HepG2 (cell line): ENCODE measurements around the gene HS3ST2. TPM values are rescaled to one million over a fixed set of nuclear protein-coding genes. Genes with fewer than 3 reads are reported as not detected.

ENCODE experiments used
- ATAC-seq: fragments of 200-7000 bp; cut with Tn5 transposase; 3 replicates; pipeline ENCODE4 v1.9.1; 2020; ENCODE audit warnings: mild to moderate bottlenecking, moderate library complexity
- BruUV-seq: library from RNA; stranded (reverse); fragments of 400-500 nt; replicated peaks from 2 replicates; lab custom pipeline; 2021; lab: Mats Ljungman, UMichigan
- CTCF ChIA-PET: fragments of 300-600 bp; formaldehyde crosslinking; extraction: SDS; loops from one replicate; lab custom pipeline; 2021; ENCODE audit warnings: low total read pairs, inconsistent platforms, low intra/inter-chr PET ratio; lab: Yijun Ruan, JAX
- POLR2A ChIA-PET: fragments of 350-600 bp; sonication (Branson Sonifier 250); formaldehyde crosslinking; loops from one replicate; lab custom pipeline; 2020; ENCODE audit warnings: antibody characterized with exemption, inconsistent platforms; lab: Yijun Ruan, JAX
- DNase-seq: peaks from one replicate; pipeline ENCODE4 v3.0.0-alpha.2; 2015; ENCODE audit warnings: low spot score
- FAIRE-seq: peaks from 3 replicates; lab custom pipeline; 2011; peaks lifted over from hg19 to GRCh38; lab: Jason Lieb, UNC
- H2AFZ ChIP-seq: one replicate; pipeline ENCODE4 v1.6.1; 2011; ENCODE audit warnings: low read length, inconsistent platforms
- H3K27ac ChIP-seq: fragments of 300-600 bp; 3 replicates; pipeline ENCODE4 v1.8.0; 2011; ENCODE audit warnings: mixed run types, mild to moderate bottlenecking, mixed read lengths, low read length, inconsistent platforms; ENCODE audit not compliant: insufficient read depth; ENCODE audit errors: extremely low read length
- H3K27me3 ChIP-seq, 2 experiments: fragments of 200-600 bp in 1 of 2; 2 replicates in 1 of 2; 3 replicates in 1 of 2; pipeline versions ENCODE4 v1.6.0 to v1.8.0; 2011; ENCODE audit warnings: low read length in 2 of 2, mild to moderate bottlenecking in 2 of 2, moderate library complexity in 2 of 2, inconsistent platforms in 1 of 2; ENCODE audit not compliant: insufficient read depth in 2 of 2, control insufficient read depth in 1 of 2
- H3K36me3 ChIP-seq, 2 experiments: fragments of 200-600 bp in 1 of 2; replicated peaks in 1 of 2; 2 replicates in 1 of 2; 3 replicates in 1 of 2; pipeline versions ENCODE4 v1.5.1 to v1.8.0; 2011; ENCODE audit warnings: low read length in 2 of 2, inconsistent platforms in 1 of 2; ENCODE audit not compliant: insufficient read depth in 2 of 2, control insufficient read depth in 1 of 2
- H3K4me1 ChIP-seq: 2 replicates; pipeline ENCODE4 v1.5.1; 2012; ENCODE audit warnings: low read length, inconsistent platforms; ENCODE audit not compliant: insufficient read depth
- H3K4me2 ChIP-seq: 2 replicates; pipeline ENCODE4 v1.6.0; 2011; ENCODE audit warnings: low read depth, low read length, inconsistent platforms
- H3K4me3 ChIP-seq, 3 experiments: fragments of 200-600 bp in 1 of 3; sonication (generic), shearing (Covaris generic) in 1 of 3; replicated peaks in 1 of 3; 2 replicates each; pipeline ENCODE4 v1.5.1; 2011 to 2016; ENCODE audit warnings: low read length in 3 of 3, inconsistent platforms in 2 of 3, low read depth in 2 of 3, mild to moderate bottlenecking in 2 of 3, control low read depth in 1 of 3, mixed read lengths in 1 of 3; ENCODE audit not compliant: insufficient read depth in 1 of 3
- H3K79me2 ChIP-seq: one replicate; pipeline ENCODE4 v1.6.1; 2011; ENCODE audit warnings: low read length, inconsistent platforms; ENCODE audit not compliant: insufficient read depth
- H3K9ac ChIP-seq: 2 replicates; pipeline ENCODE4 v1.6.0; 2011; ENCODE audit warnings: mild to moderate bottlenecking, low read depth, low read length, inconsistent platforms; ENCODE audit not compliant: insufficient read depth
- H3K9me3 ChIP-seq: 2 replicates; pipeline ENCODE4 v1.5.1; 2012; ENCODE audit warnings: mild to moderate bottlenecking, low read length
- H4K20me1 ChIP-seq: 2 replicates; pipeline ENCODE4 v1.6.0; 2011; ENCODE audit warnings: inconsistent platforms, mild to moderate bottlenecking, low read length, moderate library complexity; ENCODE audit not compliant: insufficient read depth
- GPN1 ChIP-seq: sonication (generic); formaldehyde crosslinking; IDR thresholded peaks from 2 replicates; pipeline ENCODE4 v1.5.1; 2020; ENCODE audit warnings: missing genetic modification reagents, borderline replicate concordance
- HOXA7 ChIP-seq: sonication (generic); formaldehyde crosslinking; IDR thresholded peaks from 2 replicates; pipeline ENCODE4 v1.8.1; 2022; ENCODE audit warnings: mild to moderate bottlenecking, missing genetic modification reagents, moderate library complexity
- MTF2 ChIP-seq: sonication (generic); formaldehyde crosslinking; IDR thresholded peaks from 2 replicates; pipeline ENCODE4 v1.5.0; 2020; ENCODE audit warnings: missing genetic modification reagents, borderline replicate concordance
- PLRG1 ChIP-seq: fragments of 450-650 bp; conservative IDR thresholded peaks from 2 replicates; pipeline ENCODE4 v1.6.1; 2016
- SSRP1 ChIP-seq: IDR thresholded peaks from 2 replicates; pipeline ENCODE4 v1.6.1; 2016; ENCODE audit warnings: control low read depth
- ZNF263 ChIP-seq: sonication (generic); formaldehyde crosslinking; IDR thresholded peaks from 2 replicates; pipeline ENCODE4 v1.4.0; 2020; ENCODE audit warnings: missing genetic modification reagents
- ZNF350 ChIP-seq: sonication (generic); formaldehyde crosslinking; IDR thresholded peaks from 2 replicates; pipeline ENCODE4 v1.4.0; 2020; ENCODE audit warnings: mild to moderate bottlenecking, low read depth, missing genetic modification reagents, borderline replicate concordance
- ZNF547 ChIP-seq: sonication (generic); formaldehyde crosslinking; IDR thresholded peaks from 2 replicates; pipeline ENCODE4 v1.5.1; 2020; ENCODE audit warnings: mild to moderate bottlenecking, missing genetic modification reagents
- ZNF549 ChIP-seq: sonication (generic); formaldehyde crosslinking; IDR thresholded peaks from 2 replicates; pipeline ENCODE4 v1.5.0; 2020; ENCODE audit warnings: missing genetic modification reagents
- ZNF598 ChIP-seq: sonication (generic); formaldehyde crosslinking; IDR thresholded peaks from 2 replicates; pipeline ENCODE4 v1.5.1; 2020; ENCODE audit warnings: mild to moderate bottlenecking, missing genetic modification reagents, borderline replicate concordance
- ZNF746 ChIP-seq: sonication (generic); formaldehyde crosslinking; IDR thresholded peaks from 2 replicates; pipeline ENCODE4 v1.8.0; 2022; ENCODE audit warnings: mild to moderate bottlenecking, missing genetic modification reagents
- ZNF83 ChIP-seq: sonication (generic); formaldehyde crosslinking; IDR thresholded peaks from 2 replicates; pipeline ENCODE4 v1.4.0; 2020; ENCODE audit warnings: missing genetic modification reagents, mild to moderate bottlenecking, borderline replicate concordance
- ZNF841 ChIP-seq: sonication (generic); formaldehyde crosslinking; IDR thresholded peaks from 2 replicates; pipeline ENCODE4 v1.8.1; 2023; ENCODE audit warnings: missing genetic modification reagents, borderline replicate concordance
- ZSCAN20 ChIP-seq: sonication (generic); formaldehyde crosslinking; IDR thresholded peaks from 2 replicates; pipeline ENCODE4 v1.4.0; 2020; ENCODE audit warnings: missing genetic modification reagents, mild to moderate bottlenecking, borderline replicate concordance
- WGBS: methylation state at CpG from one replicate; pipeline ENCODE4 v1.1.6; 2017; ENCODE audit warnings: low lambda C conversion rate; 5-methylcytosine and 5-hydroxymethylcytosine counted together
- in situ Hi-C: cut with HindIII; loops from 2 replicates; pipeline ENCODE4 v1.10.0; 2017; ENCODE audit warnings: low pct_unique_long_range_greater_than_20kb; ENCODE audit not compliant: extremely low pct_ligation_motif_present
- intact Hi-C: fragments of 100-400 bp; cut with micrococcal nuclease; formaldehyde crosslinking; loops from one replicate; pipeline ENCODE4 v1.10.0; 2022; ENCODE audit not compliant: unreplicated experiment
- polyA plus RNA-seq, 8 experiments: library from polyadenylated mRNA; depleted of rRNA in 3 of 8; stranded (reverse) in 7 of 8; unstranded in 1 of 8; fragments of >200 nt; fragmentation: Illumina TruSeq in 4 of 8; extraction: Trizol in 4 of 8; gene quantifications; 2 replicates each; pipeline versions ENCODE4 v1.2.1 to v1.2.3, GENCODE V29; 2011 to 2016; ENCODE audit warnings: low read depth in 4 of 8, missing spikeins in 1 of 8, mixed read lengths in 1 of 8; ENCODE audit not compliant: insufficient read depth in 1 of 8
- total RNA-seq, 5 experiments: library from RNA; depleted of rRNA; stranded (reverse); fragments of >200 nt; fragmentation: Illumina TruSeq; extraction: Trizol; gene quantifications; 2 replicates each; pipeline ENCODE4 v1.2.3, GENCODE V29; 2016; ENCODE audit warnings: low read depth in 1 of 5
- TF ChIP-seq, protein P1 (sequence below): IDR thresholded peaks from 2 replicates; pipeline ENCODE4 v1.6.1; 2016; ENCODE audit warnings: missing compliant biosample characterization, missing genetic modification reagents, borderline replicate concordance
- TF ChIP-seq, protein P2 (sequence below): IDR thresholded peaks from 2 replicates; pipeline ENCODE4 v1.4.0; 2020; ENCODE audit warnings: mild to moderate bottlenecking, missing genetic modification reagents
- TF ChIP-seq, protein P3 (sequence below): IDR thresholded peaks from 2 replicates; pipeline ENCODE4 v1.6.1; 2016; ENCODE audit warnings: missing compliant biosample characterization, missing genetic modification reagents, borderline replicate concordance
- TF ChIP-seq, protein P4 (sequence below): sonication (generic); formaldehyde crosslinking; IDR thresholded peaks from 2 replicates; pipeline ENCODE4 v1.8.0; 2022; ENCODE audit warnings: missing genetic modification reagents, low read depth, mild to moderate bottlenecking, borderline replicate concordance

The HS3ST2 gene
- total and polyA plus RNA-seq, 2 of the 13 experiments (the other 11 are each of a cell fraction or from before 2014, with no cell fraction given): not detected

DNA sequence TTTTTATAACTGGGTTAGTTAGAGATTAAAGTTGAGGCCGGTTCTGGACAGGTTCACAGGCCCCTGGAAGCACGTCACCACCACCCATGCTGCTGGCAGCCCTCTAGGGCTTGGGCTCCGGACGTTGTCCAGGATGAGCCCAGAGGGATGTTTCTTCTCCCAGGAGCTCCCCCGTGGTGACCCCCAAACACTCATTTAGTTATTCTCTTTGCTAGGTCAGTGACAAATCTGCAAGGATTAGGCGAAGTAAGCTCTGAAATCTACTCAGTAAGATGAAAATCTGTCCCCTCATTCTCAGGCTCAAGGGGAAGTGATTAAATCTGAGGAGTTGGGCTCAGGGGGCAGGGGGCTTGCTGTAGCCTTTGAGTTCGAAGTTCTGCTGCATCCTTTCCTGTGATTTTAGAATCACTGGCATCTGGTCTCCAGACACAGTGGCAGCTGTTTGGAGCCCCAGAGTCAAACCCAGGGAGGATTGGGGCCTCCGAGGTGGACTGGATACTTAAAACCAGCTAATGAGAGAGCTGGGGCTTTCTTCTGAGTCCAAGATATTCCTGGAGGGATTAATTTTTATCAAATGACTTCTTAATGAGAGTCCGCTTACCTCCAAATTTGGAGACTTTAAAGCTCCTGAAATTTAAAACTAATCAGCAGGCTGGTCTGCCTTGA is 49.2 kb upstream of the HS3ST2 start:
- no peaks in the 10 kb centered on the region for H3K36me3 ChIP-seq
- H3K79me2 ChIP-seq: no peaks in the 10 kb centered on the region
- intact Hi-C loops: no loop called here
- ChIA-PET CTCF (no interaction called here), POLR2A (no interaction called here)
- no peak overlapping the region for H3K4me3 ChIP-seq
- H3K4me1 ChIP-seq: no peaks in the 10 kb centered on the region
- H3K27ac ChIP-seq: no peak overlapping the region
- H3K4me2 ChIP-seq: no peak overlapping the region
- FAIRE-seq: no peak
- BruUV-seq: no TSS peak
- in situ Hi-C loops: no loop called here
- 6% methylated on average over 9 of the region's 9 CpGs for WGBS
- TF ChIP-seq HOXA7 (CRISPR knock-in tag) (no peak), MTF2 (no peak), ZNF841 (CRISPR knock-in tag) (no peak), SSRP1 (CRISPR knock-in tag) (no peak), ZSCAN20 (CRISPR knock-in tag) (no peak), ZNF263 (no peak), ZNF547 (CRISPR knock-in tag) (no peak), ZNF598 (CRISPR knock-in tag) (no peak), ZNF746 (CRISPR knock-in tag) (no peak), ZNF549 (CRISPR knock-in tag) (no peak), ZNF350 (CRISPR knock-in tag) (no peak), ZNF83 (CRISPR knock-in tag) (no peak), GPN1 (no peak), PLRG1 (no peak)
- TF ChIP-seq, protein P1, sequence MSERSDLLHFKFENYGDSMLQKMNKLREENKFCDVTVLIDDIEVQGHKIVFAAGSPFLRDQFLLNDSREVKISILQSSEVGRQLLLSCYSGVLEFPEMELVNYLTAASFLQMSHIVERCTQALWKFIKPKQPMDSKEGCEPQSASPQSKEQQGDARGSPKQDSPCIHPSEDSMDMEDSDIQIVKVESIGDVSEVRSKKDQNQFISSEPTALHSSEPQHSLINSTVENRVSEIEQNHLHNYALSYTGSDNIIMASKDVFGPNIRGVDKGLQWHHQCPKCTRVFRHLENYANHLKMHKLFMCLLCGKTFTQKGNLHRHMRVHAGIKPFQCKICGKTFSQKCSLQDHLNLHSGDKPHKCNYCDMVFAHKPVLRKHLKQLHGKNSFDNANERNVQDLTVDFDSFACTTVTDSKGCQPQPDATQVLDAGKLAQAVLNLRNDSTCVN (CRISPR knock-in tag): no peak
- TF ChIP-seq, protein P2, sequence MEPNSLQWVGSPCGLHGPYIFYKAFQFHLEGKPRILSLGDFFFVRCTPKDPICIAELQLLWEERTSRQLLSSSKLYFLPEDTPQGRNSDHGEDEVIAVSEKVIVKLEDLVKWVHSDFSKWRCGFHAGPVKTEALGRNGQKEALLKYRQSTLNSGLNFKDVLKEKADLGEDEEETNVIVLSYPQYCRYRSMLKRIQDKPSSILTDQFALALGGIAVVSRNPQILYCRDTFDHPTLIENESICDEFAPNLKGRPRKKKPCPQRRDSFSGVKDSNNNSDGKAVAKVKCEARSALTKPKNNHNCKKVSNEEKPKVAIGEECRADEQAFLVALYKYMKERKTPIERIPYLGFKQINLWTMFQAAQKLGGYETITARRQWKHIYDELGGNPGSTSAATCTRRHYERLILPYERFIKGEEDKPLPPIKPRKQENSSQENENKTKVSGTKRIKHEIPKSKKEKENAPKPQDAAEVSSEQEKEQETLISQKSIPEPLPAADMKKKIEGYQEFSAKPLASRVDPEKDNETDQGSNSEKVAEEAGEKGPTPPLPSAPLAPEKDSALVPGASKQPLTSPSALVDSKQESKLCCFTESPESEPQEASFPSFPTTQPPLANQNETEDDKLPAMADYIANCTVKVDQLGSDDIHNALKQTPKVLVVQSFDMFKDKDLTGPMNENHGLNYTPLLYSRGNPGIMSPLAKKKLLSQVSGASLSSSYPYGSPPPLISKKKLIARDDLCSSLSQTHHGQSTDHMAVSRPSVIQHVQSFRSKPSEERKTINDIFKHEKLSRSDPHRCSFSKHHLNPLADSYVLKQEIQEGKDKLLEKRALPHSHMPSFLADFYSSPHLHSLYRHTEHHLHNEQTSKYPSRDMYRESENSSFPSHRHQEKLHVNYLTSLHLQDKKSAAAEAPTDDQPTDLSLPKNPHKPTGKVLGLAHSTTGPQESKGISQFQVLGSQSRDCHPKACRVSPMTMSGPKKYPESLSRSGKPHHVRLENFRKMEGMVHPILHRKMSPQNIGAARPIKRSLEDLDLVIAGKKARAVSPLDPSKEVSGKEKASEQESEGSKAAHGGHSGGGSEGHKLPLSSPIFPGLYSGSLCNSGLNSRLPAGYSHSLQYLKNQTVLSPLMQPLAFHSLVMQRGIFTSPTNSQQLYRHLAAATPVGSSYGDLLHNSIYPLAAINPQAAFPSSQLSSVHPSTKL (CRISPR knock-in tag): no peak
- TF ChIP-seq, protein P3, sequence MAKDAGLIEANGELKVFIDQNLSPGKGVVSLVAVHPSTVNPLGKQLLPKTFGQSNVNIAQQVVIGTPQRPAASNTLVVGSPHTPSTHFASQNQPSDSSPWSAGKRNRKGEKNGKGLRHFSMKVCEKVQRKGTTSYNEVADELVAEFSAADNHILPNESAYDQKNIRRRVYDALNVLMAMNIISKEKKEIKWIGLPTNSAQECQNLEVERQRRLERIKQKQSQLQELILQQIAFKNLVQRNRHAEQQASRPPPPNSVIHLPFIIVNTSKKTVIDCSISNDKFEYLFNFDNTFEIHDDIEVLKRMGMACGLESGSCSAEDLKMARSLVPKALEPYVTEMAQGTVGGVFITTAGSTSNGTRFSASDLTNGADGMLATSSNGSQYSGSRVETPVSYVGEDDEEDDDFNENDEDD: no peak
- TF ChIP-seq, protein P4, sequence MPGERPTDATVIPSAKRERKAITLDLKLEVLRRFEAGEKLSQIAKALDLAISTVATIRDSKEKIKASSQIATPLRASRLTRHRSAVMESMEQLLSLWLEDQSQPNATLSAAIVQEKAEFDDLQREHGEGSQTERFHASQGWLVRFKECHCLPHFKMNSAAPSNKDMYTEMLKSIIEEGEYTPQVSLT (CRISPR knock-in tag): no peak
- H3K27me3 ChIP-seq: no peaks in the 10 kb centered on the region
- H4K20me1 ChIP-seq: no peaks in the 10 kb centered on the region
- no peak for DNase-seq
- no peak for ATAC-seq
- H3K9ac ChIP-seq: no peak overlapping the region
- H3K9me3 ChIP-seq: no peaks in the 10 kb centered on the region
- no peak overlapping the region for H2AFZ ChIP-seq
